KOPT-K1 (cell line): Measurements from ENCODE around the gene PEX14.

ENCODE experiments used
- H3K27ac ChIP-seq: fragments of 200-600 bp; sonication (generic); 2 replicates; pipeline ENCODE4 v1.5.1; 2016; ENCODE audit warnings: antibody characterized with exemption, mild to moderate bottlenecking, low read depth, low read length; ENCODE audit not compliant: poor library complexity, severe bottlenecking
- H3K36me3 ChIP-seq: fragments of 200-600 bp; sonication (generic); 2 replicates; pipeline ENCODE4 v1.5.1; 2017; ENCODE audit warnings: antibody characterized with exemption, mild to moderate bottlenecking, low read length, moderate library complexity; ENCODE audit not compliant: insufficient read depth
- H3K9me3 ChIP-seq: fragments of 200-600 bp; sonication (generic); 2 replicates; pipeline ENCODE4 v1.5.1; 2017; ENCODE audit warnings: antibody characterized with exemption, low read length, mild to moderate bottlenecking; ENCODE audit not compliant: insufficient read depth, poor library complexity, severe bottlenecking

The PEX14 gene

DNA sequence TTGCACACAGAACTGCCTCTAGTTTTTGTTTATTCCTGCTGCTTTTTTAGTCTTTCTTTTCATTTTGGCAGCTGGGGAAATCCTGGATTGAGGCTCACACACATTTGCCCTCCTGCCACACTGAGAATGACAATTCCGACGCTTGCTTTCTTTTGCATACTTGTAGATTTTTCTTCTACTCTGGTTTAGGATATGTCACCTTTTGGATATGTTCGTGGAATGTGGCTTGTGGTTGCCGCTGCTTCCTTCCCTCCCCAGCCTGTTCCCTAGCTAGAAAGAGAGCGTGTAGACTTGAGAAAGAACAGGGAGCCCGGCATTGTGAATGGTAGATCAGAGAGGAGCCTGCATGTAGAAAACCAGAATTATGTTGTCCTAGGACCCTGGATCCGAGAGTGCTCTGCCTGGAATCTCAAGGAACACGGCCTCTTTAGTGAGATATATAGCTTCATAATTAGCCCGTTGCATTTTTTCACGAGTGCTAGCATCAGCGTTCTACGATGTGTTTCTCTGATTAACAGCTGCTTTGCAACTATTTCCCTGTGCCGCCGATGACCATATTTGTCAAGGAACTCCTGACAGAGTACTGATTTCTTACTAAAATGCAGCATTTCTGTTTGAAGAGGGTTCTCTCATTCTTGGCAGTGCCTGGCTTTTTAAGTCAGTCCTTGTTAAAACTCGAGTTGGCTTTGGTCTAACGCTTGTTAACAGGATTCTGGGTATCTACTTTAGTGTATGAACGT lies 56.2 kb downstream of the PEX14 start:
- Histone ChIP-seq H3K27ac (no peak overlapping the region), H3K36me3 (peaks cover 5% of the 10 kb centered on the region), H3K9me3 (no peaks in the 10 kb centered on the region)

DNA sequence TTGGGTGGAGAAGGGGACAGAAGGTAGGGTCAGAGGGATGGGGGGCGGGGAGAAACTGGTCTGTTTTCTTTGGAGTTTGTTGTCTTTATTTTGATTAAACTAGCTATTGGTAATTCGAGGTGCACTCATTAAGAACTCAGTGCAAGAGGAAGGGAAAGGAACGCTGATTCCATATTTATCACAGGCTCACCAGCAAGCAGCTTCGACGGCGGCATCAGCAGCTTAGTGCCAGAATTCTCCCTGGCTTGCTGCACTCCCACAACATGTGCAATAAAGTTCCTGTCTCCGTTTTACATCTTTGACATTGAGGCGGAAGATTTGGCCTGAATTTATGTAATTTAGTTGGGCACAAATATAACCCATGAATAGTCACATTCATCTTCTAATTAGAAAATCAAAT lies 57.6 kb downstream of the PEX14 start:
- H3K27ac ChIP-seq = no peak overlapping the region
- peaks cover 19% of the 10 kb centered on the region for H3K36me3 ChIP-seq
- no peaks in the 10 kb centered on the region for H3K9me3 ChIP-seq

DNA sequence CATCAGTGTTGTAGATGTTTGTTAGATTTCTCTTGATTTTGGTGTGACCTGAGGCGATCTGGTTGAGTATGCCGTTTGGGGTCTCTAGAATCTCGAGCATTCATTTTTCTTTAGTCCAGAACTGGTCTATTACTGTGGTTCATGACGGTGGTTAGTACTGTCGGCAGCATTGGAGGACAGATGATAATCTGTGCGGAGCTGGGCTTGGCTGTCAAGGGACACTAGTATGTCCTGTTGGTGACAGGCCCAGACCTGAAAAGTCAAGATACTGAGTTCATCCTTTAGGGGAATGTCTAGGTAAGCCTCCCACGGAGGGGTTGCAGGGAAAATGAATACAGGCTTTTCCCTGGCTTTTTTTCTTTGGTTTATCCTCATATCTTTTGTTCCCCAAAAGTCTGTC lies 59.8 kb downstream of the PEX14 start:
- H3K9me3 ChIP-seq = no peaks in the 10 kb centered on the region
- H3K36me3 ChIP-seq = peaks cover 26% of the 10 kb centered on the region
- no peak overlapping the region for H3K27ac ChIP-seq

DNA sequence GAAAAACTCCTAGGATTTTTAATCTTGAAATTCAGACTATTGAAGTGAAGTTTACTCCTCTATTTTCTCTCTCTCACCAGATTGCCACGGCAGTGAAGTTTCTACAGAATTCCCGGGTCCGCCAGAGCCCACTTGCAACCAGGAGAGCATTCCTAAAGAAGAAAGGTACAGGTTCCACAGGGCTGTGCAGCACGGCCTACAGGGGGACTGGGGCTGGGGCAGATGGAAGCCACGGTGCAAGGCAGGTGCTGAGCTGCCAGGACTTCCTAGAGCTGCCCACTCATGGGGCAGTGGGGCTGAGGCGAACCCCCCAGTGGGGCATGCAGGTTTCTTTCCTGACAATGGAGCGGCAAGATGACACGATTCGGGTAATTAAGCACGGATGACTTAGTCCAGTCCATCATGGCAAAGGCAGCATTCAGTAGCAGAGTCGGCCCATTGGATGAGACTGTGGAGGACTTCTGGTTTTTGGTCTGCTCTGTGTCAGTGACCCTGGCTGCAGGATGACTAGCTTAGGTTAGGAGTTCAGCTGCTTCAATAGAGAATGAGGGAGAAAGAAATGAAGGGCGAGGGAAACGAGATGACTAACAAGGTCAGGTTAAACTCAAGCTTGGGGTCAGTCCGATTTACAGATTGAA lies 61.5 kb downstream of the PEX14 start:
- no peak overlapping the region for H3K27ac ChIP-seq
- peaks cover 33% of the 10 kb centered on the region for H3K36me3 ChIP-seq
- no peaks in the 10 kb centered on the region for H3K9me3 ChIP-seq

DNA sequence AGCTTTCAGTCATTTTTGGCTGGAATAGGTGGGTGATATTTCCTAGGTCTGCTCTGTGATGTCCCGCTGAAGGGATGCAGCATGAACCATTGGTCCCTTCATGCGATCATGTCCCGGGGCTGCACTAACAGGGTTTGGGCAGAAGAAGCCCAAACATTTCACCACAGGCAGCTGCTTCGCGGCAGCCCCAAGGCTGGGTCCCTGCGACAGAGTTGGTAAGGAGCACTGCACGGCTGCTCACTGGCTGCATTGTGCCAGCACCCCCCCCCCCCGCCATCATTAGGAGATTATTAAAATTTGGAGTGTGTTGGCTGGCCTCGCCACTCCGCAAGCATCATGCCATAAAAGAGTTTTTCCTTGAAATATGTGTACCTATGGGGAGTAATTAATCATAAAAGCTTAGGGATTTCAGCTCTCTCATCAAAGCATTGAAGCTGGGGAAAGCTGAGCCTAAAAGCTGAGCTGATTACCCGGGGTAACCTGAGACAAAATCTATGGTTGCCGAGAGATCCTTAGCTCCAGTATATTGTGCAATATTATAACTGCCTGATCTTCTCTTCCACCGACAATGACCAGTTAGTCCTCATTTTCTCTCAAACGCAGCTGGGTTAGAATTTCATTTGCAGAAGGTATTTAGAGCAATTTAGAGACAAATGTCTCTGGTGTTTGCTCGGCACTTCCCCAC lies 62.5 kb downstream of the PEX14 start:
- H3K27ac ChIP-seq = no peak overlapping the region
- H3K36me3 ChIP-seq = peaks cover 42% of the 10 kb centered on the region
- no peaks in the 10 kb centered on the region for H3K9me3 ChIP-seq

DNA sequence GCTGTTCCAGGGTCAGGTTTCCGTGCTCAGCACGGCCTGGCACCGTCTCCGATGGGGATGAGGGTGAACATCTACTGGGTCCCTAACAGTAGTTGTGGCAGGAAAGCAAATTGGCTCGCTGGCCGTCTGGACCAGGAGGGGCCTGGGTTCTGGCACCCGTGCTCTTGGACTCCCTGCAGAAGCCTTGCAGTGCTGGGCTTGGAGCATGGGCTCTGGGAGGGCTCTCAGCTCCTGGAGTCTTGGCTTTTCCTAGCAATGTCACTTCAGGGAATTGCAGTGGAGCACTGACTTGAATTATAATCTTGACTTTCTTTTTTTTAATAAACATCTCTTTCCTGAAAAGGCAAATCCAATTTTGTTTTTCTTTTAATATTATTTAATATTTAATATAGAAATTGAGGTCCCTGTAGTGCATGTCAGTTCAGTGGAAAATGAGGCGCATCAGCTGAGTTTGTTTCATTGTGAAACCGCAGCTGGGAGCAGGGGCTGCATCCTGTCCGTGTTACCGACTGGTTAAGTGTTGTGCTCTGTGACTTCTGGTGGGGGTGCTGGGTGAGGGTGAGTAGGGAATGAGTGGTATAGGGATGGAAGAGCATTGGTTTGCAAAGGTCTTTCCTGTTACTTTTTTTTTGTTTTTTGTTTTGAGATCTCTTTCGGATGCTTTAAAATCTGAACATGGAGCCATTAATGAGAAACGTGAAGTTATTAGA lies 64.1 kb downstream of the PEX14 start:
- peaks cover 46% of the 10 kb centered on the region for H3K36me3 ChIP-seq
- no peaks in the 10 kb centered on the region for H3K9me3 ChIP-seq
- H3K27ac ChIP-seq = no peak overlapping the region

DNA sequence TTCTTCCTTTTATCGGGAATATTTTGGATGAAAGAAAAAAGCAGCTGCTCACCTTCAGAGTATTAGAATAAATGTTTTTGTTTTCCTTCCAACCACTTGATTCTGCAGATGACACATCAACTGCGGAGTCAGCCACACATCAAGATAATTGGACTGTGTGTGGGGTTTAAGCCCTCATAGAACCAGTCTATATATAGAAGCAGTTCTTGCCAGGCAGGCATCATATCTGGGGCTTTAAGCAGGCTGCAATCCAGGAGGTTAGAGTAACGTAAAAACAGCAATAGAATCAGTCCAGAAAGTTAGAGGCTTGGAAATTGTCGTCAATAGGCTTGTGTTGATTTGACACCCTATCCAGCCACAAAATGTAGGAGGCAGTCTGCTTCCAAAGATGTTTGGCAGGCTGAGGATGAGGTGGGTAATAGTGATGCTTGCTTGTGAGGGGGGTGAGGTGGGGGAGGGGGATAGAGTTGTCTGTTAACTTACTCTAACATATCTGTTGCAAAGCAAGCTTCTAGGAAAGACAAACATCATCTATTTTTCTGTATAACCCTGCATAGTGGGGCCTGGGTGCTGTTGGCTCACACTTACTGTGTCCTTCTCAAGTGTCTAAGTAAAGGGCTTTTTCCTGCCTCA lies 64.8 kb downstream of the PEX14 start:
- H3K9me3 ChIP-seq = no peaks in the 10 kb centered on the region
- H3K36me3 ChIP-seq = peaks cover 46% of the 10 kb centered on the region
- no peak overlapping the region for H3K27ac ChIP-seq

DNA sequence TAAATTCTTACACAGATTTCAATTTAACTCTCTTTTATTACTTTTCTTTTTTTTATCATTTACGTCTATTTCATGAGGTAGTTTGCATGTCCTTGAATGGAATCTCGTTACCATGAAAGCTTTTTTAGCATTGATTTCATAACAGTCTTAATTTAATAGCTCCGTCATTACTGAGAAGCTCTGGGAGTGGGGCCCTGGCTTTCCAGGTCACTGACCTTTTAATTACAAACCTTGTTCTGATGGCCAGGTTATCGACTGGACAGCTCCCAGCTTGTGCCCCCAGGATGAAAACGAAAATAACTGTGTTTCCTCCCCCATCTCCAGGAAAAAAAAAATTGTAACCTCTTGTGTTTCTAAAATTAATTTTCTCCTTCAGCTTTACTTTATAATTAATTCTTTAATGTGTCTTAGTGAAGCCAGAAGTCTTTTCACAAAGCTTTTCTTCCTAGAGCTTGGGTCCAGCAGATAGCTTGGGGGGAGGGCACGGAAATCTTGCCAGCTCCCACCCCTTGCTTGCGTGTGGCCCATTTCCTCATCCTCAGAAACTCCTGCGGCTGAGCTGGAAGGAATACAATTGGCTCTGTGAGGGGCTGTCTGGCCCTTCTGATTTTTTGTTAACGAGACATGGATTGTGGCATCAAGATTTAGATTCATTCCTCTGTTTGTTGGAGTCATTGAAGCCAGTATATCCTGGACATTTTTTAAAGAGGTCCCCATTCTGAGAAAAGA lies 65.7 kb downstream of the PEX14 start:
- Histone ChIP-seq H3K36me3 (peaks cover 46% of the 10 kb centered on the region), H3K9me3 (no peaks in the 10 kb centered on the region), H3K27ac (no peak overlapping the region)

DNA sequence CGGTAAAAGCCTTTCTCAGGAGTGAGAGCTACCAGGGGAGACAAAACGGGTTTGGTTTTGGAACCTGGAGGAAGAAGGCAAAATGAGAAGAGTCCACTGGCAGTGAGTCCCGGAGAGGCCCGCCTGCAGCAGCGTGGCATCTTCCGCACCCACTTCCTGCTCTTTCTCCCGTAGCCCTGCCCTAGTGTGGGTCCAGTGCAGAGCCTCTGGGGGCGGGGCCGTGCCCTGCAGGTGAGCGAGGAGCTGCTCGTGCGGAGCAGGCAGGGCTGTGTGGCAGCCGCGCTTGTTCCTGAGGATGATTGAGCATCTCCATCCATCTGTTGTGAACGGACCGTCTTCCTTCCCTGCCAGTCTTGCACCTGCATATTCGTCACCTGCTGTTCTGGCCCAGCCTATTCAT lies 66.5 kb downstream of the PEX14 start:
- Histone ChIP-seq H3K36me3 (peaks cover 43% of the 10 kb centered on the region), H3K27ac (no peak overlapping the region)

DNA sequence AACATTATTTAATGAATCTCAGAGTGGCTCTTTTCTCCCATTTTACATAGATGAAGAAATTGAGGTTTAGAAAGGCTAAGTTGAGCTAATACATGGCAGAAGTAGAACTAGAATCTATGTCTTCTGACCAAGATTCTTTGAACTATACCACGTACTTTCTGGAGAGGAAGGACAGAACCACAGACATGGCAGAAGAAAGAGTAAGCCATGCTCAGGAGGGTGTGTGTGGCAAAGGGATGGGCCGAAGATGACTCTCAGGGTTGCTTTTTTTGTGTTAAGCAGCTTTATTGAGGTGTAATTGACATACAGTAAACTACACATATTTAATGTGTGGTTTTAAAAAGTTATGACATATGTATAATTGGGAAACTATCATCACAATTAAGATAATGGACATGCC lies 69.5 kb downstream of the PEX14 start:
- Histone ChIP-seq H3K27ac (no peak overlapping the region), H3K36me3 (peaks cover 20% of the 10 kb centered on the region), H3K9me3 (no peaks in the 10 kb centered on the region)

More for the DNA sequence above, 66.5 kb downstream of the PEX14 start:
- no peaks in the 10 kb centered on the region for H3K9me3 ChIP-seq

DNA sequence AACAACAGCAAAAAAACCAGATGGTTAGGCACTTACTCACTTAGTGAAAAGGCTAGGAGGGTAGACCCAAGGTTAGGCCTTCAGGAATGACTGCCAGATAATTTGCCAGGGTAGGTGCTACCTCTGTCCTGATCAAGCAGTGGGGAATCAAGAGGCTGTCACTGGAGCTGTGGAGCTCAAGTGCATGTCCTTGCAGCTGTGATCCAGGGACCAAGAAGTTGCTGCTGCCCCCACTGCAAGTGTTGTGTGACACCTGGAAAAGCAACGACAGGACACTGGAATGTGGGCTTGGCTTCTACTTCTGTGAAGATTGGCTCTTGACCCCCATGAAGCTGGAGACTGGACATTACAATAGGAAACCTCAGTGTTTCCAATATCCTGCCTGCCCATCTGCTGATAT lies 72.1 kb downstream of the PEX14 start:
- Histone ChIP-seq H3K36me3 (peaks cover 8% of the 10 kb centered on the region; the same call in 1 of the 2 replicates), H3K27ac (no peak overlapping the region), H3K9me3 (no peaks in the 10 kb centered on the region)

DNA sequence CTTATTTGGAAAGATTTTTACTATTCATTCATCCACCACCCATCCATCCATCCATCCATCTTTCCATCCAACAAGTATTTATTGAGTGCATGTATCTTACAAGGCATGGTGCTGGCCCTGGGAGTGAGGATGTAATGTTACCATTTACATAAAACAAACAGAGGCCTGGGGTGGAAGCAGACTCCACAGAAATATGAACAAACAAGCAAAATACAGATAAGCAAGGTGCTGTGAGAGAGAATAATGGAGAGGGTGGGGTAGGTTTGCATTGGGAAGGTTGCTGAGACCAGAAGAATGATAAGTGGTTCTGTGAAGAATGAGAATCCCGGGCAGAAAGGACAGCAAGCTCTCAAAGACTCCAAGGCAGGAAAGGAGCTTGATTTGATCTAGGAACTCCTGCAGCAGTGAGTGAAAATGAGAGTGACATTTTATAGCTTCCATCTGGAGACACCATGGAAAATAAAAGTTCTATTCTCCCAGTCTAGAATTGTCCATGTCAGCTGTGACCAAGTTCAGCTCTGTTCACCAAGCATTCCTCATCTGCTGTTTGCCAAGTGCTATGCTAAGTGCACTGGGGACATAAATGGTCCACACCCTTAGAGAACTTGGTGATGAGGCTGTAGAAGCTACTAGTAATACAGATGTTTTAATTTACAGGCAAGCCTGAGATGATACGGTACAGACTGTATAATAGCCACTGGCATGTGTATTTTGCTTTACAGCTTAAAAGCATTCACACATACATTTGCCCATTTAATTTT lies 75.3 kb downstream of the PEX14 start:
- Histone ChIP-seq H3K36me3 (no peaks in the 10 kb centered on the region), H3K9me3 (no peaks in the 10 kb centered on the region), H3K27ac (no peak overlapping the region)

DNA sequence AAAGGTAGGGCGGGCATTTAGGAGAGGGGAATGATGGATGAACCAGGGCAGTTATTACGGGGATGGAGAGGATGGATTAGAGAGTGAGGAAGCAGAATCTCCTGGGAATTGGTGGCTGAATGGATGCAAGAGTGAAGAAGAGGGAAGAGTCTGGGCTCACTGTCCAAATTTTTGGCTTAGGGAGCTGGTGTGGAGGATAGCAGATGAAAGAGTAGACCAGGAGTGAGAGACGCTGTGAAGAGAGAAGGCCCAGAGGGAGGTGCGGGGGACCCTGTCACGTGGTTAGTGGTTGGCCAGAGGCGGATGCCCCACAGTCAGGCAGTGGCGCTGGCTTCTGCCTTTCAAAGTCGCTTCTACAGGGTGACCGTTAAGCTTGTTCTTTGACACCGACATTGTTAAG lies 78.4 kb downstream of the PEX14 start:
- no peaks in the 10 kb centered on the region for H3K36me3 ChIP-seq
- no peaks in the 10 kb centered on the region for H3K9me3 ChIP-seq

More for the DNA sequence above, 78.4 kb downstream of the PEX14 start:
- no peak overlapping the region for H3K27ac ChIP-seq
